WI38 (cell line): ENCODE data around the gene AFF1.

Source experiments
- H3K4me3 ChIP-seq: 2 replicates; pipeline ENCODE4 v1.5.1; 2011; ENCODE audit warnings: low read depth, mild to moderate bottlenecking, control low read depth, low read length
- CTCF ChIP-seq: IDR thresholded peaks from 2 replicates; pipeline ENCODE4 v1.5.1; 2012; ENCODE audit warnings: low read depth, mild to moderate bottlenecking, control low read depth, low read length

Gene AFF1

GRCh38 chr4:87029356-87029755 is 94.5 kb downstream of the AFF1 start:
- no peak for TF ChIP-seq CTCF
- H3K4me3 ChIP-seq = no peak overlapping the region

DNA sequence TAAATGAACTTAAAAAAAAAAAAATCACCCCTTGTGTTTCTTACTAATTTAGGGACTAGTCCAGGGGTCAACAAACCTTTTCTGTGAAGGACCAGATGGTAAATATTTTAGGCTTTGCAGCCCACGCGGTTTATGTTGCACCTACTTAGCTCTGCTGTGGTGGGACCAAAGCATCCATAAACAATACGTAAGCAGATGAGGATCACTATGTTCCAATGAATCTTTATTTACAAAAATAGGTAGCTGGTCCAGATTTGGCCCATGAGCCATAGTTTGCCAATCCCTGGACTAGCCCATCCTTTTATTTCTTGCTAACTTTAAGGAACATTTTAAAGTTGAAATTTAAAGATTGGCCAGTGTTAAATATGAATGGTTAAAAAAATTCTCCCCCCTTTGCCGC is 95.3 kb downstream of the AFF1 start:
- TF ChIP-seq CTCF = no peak
- no peak overlapping the region for H3K4me3 ChIP-seq

GRCh38 chr4:87030755-87031441 is 96.1 kb downstream of the AFF1 start:
- TF ChIP-seq CTCF = no peak
- H3K4me3 ChIP-seq = no peak overlapping the region; the same call in 1 of the 2 replicates

GRCh38 chr4:87031920-87032319 is 97.1 kb downstream of the AFF1 start:
- H3K4me3 ChIP-seq = no peak overlapping the region
- TF ChIP-seq CTCF = no peak

- no peak overlapping the region for H3K4me3 ChIP-seq
- TF ChIP-seq CTCF = no peak
Measured at GRCh38 chr4:87032884-87033533, 98.2 kb downstream of the AFF1 start.

DNA sequence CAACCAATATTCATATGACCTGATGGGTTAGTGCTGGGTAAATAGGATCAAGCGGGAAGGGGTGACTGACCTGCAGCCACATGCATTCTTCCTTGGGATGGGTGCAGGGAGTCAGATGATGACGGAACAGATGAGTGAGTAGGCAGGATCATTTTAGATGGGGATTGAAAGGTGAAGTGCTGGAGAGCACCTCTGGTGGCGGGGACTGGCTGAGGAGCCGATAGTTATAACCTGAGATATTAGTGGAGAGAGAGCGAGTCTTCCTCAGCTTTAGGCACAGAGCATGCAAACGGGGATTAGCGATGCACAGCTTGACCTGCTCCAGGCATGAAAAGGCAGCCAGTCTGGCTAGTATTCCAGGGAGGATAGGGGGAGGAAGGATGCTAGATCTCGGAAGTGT is 99.1 kb downstream of the AFF1 start:
- TF ChIP-seq CTCF = no peak
- H3K4me3 ChIP-seq = no peak overlapping the region

DNA sequence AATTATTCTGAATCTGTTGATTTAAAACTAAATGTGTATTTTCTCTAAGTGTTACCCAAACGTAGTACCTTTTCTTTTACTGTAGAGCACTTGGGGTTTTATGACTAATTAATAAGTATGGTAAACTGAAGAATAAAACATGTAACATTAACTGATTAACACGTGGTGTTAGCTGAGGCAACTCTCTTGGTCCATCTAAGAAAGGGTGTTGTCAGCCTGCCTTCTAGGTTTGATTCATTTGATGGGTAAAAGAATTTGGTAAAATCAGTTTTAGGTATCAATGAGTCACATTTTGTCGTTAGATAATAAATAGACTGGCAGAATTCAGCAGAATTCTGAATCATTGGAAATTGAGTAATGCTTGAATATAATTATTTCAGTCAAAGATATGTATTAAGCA is 99.7 kb downstream of the AFF1 start:
- H3K4me3 ChIP-seq = no peak overlapping the region
- no peak for TF ChIP-seq CTCF
